ENCODE results near the gene CDCA5.

The CDCA5 gene

DNA sequence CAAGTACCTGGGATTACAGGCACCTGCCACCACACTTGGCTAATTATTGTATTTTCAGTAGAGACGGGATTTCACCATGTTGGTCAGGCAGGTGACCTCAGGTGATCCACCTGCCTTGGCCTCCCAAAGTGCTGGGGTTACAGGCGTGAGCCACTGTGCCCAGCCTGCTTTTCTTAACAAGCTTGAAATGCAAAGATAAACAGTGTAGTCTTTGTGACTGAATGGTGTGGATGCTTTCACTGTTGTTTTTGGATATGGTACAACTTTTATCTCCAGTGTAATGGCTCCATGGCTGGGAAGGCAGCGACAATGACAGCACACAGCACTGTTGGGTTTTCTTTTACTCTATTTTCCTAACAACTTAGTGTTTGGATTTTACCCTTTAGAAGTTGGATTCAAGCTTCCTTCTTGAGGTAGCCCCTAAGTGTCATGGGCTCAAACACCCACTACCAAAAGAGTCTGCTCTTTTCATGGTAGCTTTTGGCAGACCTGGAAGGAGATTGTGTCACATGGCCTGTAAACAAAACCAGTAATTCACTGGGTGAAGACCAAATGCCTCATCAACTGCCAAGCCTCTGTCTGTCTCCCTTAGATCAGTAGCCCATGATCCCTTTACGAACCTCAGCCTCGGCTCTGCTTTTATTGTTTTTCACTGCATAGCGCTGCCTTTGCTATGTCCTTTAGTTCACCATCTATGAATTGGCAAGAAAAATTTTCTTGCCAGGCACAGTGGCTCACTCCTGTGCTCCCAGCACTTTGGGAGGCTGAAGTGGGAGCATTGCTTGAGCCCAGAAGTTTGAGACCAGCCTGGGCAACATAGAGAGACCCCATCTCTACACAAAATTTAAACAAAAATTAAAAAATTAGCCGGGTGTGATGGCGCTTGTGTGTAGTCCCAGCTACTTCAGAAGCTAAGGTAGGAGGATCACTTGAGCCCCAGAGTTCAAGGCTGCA, 18.6 kb upstream of the CDCA5 start:
- H3K4me3 ChIP-seq (ENCODE audit: low read depth, low read length): no peak overlapping the region
- no peak for DNase-seq (ENCODE audit: low read depth)
- TF ChIP-seq, protein P1, sequence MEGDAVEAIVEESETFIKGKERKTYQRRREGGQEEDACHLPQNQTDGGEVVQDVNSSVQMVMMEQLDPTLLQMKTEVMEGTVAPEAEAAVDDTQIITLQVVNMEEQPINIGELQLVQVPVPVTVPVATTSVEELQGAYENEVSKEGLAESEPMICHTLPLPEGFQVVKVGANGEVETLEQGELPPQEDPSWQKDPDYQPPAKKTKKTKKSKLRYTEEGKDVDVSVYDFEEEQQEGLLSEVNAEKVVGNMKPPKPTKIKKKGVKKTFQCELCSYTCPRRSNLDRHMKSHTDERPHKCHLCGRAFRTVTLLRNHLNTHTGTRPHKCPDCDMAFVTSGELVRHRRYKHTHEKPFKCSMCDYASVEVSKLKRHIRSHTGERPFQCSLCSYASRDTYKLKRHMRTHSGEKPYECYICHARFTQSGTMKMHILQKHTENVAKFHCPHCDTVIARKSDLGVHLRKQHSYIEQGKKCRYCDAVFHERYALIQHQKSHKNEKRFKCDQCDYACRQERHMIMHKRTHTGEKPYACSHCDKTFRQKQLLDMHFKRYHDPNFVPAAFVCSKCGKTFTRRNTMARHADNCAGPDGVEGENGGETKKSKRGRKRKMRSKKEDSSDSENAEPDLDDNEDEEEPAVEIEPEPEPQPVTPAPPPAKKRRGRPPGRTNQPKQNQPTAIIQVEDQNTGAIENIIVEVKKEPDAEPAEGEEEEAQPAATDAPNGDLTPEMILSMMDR (IDR thresholded peaks at IDR 0.05; ENCODE audit: insufficient read depth, low read depth, low read length, missing control alignments): no peak

DNA sequence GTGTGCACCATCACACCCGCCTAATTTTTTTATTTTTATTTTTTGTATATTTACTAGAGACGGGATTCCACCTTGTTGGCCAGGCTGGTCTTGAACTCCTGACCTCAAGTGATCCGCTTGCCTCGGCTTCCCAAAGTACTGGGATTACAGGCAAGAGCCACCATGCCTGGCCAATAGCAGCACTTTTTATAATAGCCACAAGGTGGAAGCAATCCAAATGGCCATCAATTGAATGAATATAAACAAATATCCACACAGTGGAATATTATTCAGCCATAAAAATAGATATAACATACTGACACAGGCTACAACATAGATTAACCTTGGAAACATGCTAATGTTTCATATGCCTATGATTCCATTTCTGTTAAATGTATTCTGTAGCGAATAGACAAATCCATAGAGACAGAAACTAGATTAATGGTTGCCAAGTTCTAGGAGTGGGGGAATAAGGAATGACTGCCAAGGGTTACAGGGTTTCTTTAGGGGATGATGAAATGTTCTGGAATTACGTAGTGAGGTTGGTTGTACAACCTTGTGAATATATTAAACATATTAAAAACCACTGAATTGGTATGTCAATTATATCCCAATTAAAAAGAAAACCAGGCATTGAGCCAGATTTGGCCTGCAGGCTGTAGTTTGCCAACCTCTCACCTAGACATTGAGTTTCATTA, 17.0 kb upstream of the CDCA5 start:
- DNase-seq (ENCODE audit: low read depth): no peak
- TF ChIP-seq, protein P1 (IDR thresholded peaks at IDR 0.05; ENCODE audit: insufficient read depth, low read depth, low read length, missing control alignments): peak; percentile 6
- H3K4me3 ChIP-seq (ENCODE audit: low read depth, low read length): no peak overlapping the region

DNA sequence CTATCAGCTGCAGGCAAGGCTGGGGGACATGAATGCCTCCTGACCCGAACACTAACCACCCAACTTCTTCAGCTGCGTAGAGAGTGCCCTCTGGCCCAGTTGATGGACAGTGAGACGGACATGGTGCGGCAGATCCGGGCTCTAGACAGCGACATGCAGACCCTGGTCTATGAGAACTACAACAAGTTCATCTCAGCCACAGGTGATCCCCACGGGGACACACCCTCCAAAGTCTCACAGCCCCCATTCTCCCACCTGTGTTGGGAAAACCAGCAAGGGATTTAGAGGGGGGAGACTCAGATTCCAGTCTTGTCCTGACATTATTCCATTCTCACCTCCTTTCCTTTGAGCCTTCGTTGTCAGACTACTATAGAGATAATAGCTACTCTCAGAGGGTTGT, 13.1 kb upstream of the CDCA5 start:
- TF ChIP-seq, protein P1 (IDR thresholded peaks at IDR 0.05; ENCODE audit: insufficient read depth, low read depth, low read length, missing control alignments): no peak
- no peak for DNase-seq (ENCODE audit: low read depth)
- H3K4me3 ChIP-seq (ENCODE audit: low read depth, low read length): peak overlapping the region; percentile 76

DNA sequence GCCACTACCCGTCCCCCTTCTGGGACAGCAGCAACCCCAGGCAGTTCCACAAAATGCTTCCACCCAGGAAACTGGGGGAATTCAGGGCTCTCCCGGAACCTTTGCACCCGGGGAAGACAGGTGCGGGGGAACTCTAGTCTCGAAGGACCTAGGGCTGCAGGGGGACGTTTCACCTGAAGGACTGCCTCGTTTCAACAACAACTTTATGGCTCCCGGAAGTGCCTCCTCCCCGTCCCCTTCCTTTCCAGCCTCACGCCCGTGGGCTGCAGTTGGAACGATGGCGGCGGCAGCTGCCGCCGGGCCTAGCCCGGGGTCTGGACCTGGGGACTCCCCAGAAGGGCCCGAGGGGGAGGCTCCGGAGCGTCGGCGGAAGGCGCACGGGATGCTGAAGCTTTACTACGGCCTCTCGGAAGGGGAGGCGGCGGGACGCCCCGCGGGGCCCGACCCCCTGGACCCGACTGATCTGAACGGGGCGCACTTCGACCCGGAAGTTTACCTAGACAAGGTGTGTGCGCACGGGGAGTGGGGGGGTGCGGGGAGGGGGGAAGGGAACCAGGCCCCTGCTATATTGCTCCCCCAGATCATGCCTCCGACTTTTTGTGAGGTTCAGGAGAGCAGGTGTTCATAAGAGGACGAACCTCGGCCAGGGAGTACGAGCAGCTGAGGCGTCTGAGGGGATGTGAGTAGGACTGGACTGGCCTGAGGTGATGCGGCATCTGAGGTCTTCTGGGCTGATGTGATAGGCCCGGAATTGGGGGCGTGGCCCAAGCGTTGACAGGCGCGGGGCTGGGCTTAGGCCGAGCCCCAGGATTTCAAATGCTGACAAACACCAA, 12.3 kb upstream of the CDCA5 start, which contains the start of gene VPS51:
TSS of gene VPS51 (plus strand) at position 241 of the 833 bp plus-strand sequence. CDS start at position 278, 37 bp downstream.
- H3K4me3 ChIP-seq (ENCODE audit: low read depth, low read length): peak within 1 kb of the TSS; percentile 76
- TF ChIP-seq, protein P1 (IDR thresholded peaks at IDR 0.05; ENCODE audit: insufficient read depth, low read depth, low read length, missing control alignments): no peak
- DNase-seq (ENCODE audit: low read depth): peak; percentile 95

DNA sequence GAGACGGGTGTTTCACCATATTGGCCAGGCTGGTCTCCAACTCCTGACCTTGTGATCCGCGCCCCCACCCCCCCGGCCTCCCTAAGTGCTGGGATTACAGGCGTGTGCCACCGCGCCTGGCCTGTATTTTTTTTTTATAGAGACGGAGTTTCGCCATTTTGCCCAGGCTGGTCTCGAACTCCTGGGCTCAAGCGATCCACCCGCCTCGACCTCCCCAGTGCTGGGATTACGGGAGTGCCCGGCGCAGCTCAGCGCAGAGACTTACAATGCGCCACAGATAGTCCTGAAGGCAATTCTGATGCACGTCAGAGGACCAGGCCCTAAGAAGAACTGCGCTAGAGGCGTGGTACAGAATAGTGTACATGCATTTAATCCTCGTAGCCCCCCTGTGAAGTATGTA, 11.6 kb upstream of the CDCA5 start:
- no peak for DNase-seq (ENCODE audit: low read depth)
- TF ChIP-seq, protein P1 (IDR thresholded peaks at IDR 0.05; ENCODE audit: insufficient read depth, low read depth, low read length, missing control alignments): no peak
- peak overlapping the region; percentile 76 for H3K4me3 ChIP-seq (ENCODE audit: low read depth, low read length)

DNA sequence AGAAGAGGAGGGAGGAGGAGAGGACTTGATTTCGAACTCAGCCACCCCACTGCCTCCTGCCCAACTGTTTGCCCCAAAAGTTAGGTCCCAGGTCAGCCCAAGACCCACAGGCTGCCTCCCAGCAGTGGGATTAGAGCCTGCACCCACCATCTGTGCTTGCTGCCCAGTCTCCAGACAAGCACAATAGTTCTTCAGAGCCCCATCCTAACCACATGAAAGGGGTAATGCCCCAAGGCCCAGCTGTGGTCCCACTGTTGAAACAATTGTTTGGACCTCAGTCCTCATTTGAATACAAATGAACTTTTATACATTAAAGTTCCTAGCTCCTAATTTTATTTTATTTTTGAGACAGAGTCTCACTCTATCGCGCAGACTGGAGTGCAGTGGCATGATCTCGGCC, 6.8 kb upstream of the CDCA5 start:
- TF ChIP-seq, protein P1 (IDR thresholded peaks at IDR 0.05; ENCODE audit: insufficient read depth, low read depth, low read length, missing control alignments): no peak
- no peak overlapping the region for H3K4me3 ChIP-seq (ENCODE audit: low read depth, low read length)
- DNase-seq (ENCODE audit: low read depth): no peak

Measured in GM12865 (cell line).